GM08714 (cell line): ENCODE measurements around the gene SLC35F6.

Source experiments
- H3K4me3 ChIP-seq: fragments of 200-500 bp; sonication (Bioruptor generic); 2 replicates; pipeline ENCODE4 v1.5.1; 2014; ENCODE audit warnings: mild to moderate bottlenecking, low read length, inconsistent platforms
- ZNF274 ChIP-seq: IDR thresholded peaks from 2 replicates; pipeline ENCODE4 v1.6.1; 2012; ENCODE audit warnings: mild to moderate bottlenecking, low read depth, low read length

Gene SLC35F6

DNA sequence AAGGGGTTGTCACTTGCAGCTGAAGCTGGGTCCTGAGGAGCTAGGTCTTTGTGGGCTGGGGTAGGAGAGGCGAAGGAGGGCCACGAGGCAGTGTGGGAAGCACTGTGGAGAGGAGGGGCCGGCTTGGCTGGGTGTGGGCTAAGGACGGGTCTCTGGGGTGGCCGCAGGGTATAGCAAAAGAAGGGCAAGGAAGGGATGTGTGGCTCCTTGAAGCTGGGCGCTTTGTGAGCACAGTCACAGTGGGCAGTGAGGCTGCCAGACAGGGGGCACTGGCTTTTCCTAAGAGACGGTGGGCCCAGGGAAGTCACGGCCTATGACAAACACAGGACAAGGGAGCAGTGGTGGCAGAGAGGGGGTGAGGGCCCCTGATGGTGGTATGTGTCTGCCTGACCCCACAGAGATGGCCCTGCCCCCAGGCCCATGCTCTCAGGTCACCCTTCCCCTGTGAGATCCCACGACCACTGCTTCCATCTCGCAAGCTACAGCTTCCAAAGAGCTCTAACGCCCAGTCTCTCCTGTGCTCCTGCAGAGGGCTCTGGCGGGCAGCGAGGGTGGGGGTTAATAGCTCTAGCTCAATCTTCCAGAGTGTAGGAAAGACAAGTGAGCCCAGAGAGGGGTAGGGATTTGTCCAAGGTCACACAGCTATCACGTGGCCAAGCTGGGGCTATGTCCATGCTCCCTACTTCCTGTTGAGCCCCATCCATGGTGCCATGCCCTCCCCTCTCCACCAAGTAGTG is 39.1 kb upstream of the SLC35F6 start:
- no peak for TF ChIP-seq ZNF274
- H3K4me3 ChIP-seq: no peak overlapping the region

DNA sequence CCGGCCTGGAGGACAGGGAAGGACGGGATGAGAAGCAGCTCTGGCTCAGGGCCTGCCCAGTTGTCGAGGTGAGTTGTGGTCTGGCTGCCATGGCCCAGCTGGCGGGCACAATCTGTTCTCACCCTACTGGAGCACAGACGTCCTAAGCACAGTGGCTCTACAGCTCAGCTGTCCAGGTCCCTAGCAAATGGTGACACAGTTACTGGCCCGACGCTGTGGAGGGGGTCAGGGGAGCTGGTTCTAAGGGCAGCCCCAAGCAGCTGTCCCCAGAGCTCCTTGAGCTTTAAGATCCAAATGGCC is 38.6 kb upstream of the SLC35F6 start:
- H3K4me3 ChIP-seq: no peak overlapping the region

DNA sequence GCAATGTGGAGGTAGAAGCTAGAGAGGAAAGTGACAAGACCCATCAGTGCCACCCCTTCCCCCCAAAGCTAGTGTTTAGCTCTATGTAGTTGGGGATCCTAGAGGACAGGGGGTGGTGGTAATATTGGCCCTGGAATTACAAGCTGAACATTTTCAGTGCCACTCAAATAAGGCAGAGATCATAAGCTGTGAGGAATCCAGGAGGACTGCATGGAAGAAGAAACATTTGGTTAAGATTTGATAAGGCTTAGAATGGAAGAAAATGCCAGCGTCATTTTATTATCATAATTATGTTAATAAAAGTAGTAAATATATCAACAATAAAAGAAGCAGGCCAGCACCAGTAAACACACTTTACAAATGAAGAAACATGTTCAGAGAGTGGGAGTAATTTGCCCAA is 37.9 kb upstream of the SLC35F6 start:
- TF ChIP-seq ZNF274: no peak
- H3K4me3 ChIP-seq: no peak overlapping the region

More for the DNA sequence above, 38.6 kb upstream of the SLC35F6 start:
- TF ChIP-seq ZNF274: no peak

DNA sequence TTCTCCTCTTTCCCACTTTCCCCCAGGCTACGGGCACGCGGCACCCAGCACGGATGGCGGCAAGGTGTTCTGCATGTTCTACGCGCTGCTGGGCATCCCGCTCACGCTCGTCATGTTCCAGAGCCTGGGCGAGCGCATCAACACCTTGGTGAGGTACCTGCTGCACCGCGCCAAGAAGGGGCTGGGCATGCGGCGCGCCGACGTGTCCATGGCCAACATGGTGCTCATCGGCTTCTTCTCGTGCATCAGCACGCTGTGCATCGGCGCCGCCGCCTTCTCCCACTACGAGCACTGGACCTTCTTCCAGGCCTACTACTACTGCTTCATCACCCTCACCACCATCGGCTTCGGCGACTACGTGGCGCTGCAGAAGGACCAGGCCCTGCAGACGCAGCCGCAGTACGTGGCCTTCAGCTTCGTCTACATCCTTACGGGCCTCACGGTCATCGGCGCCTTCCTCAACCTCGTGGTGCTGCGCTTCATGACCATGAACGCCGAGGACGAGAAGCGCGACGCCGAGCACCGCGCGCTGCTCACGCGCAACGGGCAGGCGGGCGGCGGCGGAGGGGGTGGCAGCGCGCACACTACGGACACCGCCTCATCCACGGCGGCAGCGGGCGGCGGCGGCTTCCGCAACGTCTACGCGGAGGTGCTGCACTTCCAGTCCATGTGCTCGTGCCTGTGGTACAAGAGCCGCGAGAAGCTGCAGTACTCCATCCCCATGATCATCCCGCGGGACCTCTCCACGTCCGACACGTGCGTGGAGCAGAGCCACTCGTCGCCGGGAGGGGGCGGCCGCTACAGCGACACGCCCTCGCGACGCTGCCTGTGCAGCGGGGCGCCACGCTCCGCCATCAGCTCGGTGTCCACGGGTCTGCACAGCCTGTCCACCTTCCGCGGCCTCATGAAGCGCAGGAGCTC is 36.2 kb upstream of the SLC35F6 start:
- no peak for TF ChIP-seq ZNF274

DNA sequence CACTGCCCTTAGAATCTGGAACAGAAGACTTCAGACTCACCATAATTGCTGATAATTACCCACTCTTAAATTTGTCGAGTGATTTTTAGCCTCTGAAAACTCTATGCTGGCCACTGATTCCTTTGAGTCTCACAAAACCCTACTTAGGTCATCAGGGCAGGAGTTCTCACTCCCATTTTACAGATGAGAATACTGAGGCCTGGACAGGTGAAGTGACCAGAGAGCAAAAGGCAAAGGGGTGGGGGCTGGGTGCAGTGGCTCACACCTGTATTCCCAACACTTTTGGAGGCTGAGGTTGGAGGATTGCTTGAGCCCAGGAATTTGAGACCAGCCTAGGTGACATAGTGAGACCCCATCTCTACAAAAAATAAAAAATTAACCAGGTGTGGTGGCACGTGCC is 34.8 kb upstream of the SLC35F6 start:
- no peak overlapping the region for H3K4me3 ChIP-seq
- TF ChIP-seq ZNF274: no peak

More for the DNA sequence above, 36.2 kb upstream of the SLC35F6 start:
- no peak overlapping the region for H3K4me3 ChIP-seq

DNA sequence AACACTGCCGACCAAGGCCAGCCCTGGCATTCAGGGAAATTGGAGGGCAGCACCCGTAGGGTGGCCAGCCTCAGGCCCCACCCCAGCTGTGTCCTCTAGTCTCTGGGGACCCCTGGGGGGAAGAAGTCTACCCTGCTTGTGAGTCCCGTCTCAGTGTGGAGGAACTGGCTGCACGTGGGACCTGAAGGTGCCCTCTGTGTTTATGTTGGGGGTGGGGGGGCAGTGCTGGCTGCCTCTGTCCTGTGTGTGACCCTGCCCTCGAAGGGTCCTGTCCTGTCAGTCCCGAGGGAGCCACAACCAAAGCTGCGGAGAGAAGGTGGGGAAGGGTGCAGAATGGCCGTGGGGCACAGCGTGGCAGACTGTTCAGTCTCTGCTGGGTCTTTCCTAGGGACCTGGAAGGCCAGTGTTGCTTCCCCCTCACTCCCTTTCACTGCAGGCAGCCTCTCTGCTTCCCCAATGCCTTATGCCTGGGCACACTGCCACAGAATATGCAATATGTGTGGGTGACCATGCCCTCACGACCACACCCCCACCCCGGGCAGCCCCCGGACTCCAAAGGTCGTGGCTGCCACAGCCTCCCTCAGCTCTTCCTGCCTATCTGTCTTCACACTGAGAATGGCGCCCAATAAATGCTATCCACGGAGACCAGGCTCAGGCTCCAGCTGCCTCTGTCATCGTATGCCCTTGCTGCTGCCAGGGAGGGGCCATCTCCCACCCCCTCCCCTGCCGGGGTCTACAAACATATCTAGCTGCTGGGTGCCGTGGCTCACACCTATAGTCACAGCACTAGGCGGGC is 33.3 kb upstream of the SLC35F6 start:
- no peak for TF ChIP-seq ZNF274
- H3K4me3 ChIP-seq: no peak overlapping the region

DNA sequence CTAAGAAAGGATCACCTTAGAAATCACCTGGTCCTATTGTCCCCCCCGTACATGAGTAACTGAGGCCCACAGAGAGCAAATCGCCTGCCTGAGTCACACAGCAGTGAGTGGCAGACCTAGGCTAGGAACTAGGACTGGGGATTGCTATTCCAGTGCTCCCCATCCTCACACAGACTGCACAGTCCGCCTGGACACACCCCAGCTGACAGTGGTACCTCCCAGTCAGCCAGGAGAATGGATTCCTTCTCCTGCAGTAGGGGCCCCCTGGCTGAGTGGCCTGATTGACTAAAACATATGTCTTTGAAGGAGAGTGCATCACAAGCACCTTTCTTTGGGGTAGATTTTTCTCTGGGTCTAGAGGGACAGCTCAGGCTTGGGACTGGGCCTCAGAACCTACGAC is 32.4 kb upstream of the SLC35F6 start:
- H3K4me3 ChIP-seq: no peak overlapping the region
- TF ChIP-seq ZNF274: no peak

DNA sequence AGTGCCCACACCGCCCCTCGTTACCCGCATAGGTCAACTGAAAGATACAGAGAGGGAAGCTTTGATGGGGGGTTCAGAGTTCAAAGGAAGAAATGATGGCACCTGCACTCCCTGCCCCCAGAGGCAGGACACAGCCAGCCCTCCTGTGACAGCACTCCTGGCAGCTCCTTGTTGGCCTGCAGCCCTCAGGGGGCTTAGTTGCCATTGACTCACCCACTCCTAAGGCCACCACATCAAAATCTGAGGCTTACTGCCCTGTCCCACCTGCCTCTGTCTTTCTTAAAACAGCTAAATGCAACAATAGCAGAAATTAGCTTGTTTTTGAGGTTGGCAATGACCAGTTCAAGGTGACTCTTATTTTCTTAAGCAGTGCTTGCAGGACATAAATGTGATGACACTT is 31.6 kb upstream of the SLC35F6 start:
- H3K4me3 ChIP-seq: no peak overlapping the region
- no peak for TF ChIP-seq ZNF274

DNA sequence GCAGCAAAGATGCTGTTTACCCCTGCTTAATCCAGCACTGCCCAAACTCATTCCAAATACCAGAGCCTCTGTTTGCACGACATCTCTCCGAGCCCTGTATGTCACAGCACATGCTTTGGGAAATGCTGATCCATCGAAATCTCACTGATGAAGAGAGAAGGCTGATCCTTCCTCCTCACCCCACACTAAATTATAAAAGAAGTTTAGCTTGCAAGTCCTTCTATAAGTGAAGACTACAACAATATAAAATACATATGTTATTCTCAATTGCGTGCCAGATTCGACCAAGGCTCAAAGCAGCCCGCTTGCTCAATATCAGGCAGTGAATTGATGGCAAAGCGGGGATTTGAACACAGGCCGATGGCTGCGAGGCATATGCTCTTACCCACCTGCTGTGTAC is 30.7 kb upstream of the SLC35F6 start:
- H3K4me3 ChIP-seq: no peak overlapping the region
- TF ChIP-seq ZNF274: no peak

DNA sequence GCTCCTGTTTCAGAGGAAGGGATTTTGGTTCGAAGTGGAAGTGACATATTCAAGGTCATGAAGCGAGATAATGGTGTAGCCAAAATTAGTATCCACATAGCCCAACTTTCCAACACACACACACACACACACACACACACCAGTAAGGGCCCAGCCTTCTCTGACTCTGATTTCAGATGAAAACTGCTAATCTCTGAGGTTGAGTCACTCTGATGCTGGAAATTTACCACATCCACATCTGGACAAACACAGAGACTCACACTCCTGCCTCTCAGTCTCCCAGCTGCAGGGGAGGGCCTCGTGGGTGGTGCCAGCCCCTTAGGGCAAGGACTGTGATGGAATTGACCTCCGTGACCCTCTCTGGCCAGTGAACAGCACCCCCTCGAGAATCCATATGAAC is 29.0 kb upstream of the SLC35F6 start:
- no peak for TF ChIP-seq ZNF274
- no peak overlapping the region for H3K4me3 ChIP-seq

DNA sequence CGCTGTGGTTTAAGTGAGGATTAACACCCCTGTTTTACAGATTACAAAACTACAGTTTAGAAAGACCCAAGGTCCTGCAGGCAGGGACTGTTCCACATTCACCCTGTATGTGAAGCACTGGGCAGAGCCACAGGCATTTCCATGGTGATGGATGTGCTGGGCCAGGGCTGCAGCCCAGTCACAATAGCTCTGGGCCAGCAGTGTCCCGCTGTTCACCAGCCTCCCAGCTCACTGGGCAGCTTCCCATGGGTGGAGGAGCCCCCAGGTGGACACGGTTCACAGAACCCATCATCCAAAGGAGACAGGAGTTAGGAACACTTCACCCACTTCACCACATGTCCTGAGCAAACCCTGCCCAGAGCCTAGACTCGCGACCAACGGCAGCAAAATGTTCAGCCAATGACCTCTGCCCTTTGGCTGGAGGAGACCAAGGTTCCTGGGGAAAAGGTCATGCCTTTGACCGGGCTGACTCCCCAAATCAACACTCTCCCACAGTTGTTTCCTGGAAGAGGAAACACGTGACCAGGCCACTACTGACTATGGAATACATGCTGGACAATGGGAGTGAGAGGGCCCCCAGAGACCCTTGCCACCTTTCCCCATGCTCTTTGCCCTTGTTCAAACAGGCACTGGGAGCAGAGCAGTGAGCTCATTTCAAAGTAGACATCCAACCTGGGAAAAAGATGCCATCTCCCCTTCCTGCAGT is 28.0 kb upstream of the SLC35F6 start:
- no peak for TF ChIP-seq ZNF274
- no peak overlapping the region for H3K4me3 ChIP-seq

DNA sequence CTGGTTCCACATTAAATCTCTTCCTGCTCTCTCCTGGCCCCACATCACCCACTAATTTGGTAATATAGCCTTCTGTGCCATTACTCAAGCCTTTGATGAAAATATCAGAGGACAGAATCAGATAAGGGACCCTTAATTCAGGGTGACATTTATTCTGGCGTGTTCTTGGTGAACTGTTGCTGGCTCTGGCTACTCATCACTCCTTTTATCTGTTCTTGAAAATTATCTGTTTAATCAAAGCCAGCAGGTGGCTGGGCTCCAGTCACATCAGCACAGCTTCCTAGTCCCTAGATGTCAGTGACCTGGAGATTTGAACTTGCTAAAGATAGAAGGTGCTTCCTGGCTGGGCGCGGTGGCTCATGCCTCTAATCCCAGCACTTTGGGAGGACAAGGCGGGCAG is 26.9 kb upstream of the SLC35F6 start:
- no peak overlapping the region for H3K4me3 ChIP-seq
- no peak for TF ChIP-seq ZNF274

DNA sequence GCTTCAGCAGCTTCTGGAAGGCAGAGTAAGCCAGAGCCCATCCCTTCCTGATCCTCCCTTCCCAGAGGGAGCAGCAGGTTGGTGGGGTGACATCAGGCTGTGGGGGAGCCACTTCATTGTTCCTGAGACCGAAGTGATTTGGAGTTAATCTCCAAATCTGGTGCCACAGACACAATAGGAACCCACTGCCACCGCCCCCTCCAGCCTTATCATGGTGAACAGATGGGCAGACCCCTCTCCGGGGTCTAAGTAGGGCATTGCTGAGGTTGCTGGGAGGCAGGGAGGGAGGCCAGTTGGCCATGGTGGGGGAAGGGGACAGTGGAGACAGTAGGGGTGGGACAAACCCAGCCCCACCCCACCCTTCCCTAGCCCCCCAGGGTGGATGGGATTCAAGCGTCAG is 25.6 kb upstream of the SLC35F6 start:
- no peak overlapping the region for H3K4me3 ChIP-seq
- TF ChIP-seq ZNF274: no peak

DNA sequence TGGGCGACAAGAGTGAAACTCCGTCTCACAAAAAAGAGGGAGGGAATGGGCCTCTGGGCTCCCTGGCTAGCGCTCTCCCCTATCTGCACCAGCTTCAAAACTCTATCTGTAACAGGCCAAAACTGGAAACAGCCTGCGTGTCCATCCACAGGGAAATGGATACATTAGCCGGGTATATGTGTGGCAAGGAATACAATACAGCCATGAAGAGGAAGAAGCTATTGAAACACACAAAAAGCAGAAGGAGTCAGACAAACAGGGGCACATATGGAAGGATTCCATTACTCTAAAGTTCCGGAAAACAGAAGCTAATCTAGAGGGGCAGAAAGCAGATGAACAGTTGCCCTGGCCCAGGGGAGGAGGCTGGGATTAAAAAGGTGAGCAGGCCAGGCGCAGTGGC is 24.6 kb upstream of the SLC35F6 start:
- no peak overlapping the region for H3K4me3 ChIP-seq
- no peak for TF ChIP-seq ZNF274
